GM21717 (cell line): ENCODE results near the gene FBLIM1.

Experiments used
- ATAC-seq: cut with Tn5 transposase; IDR thresholded peaks from one replicate; pipeline ENCODE4 v1.9.1; 2021; ENCODE audit warnings: mild to moderate bottlenecking, moderate library complexity; ENCODE audit not compliant: unreplicated experiment

Gene FBLIM1

DNA sequence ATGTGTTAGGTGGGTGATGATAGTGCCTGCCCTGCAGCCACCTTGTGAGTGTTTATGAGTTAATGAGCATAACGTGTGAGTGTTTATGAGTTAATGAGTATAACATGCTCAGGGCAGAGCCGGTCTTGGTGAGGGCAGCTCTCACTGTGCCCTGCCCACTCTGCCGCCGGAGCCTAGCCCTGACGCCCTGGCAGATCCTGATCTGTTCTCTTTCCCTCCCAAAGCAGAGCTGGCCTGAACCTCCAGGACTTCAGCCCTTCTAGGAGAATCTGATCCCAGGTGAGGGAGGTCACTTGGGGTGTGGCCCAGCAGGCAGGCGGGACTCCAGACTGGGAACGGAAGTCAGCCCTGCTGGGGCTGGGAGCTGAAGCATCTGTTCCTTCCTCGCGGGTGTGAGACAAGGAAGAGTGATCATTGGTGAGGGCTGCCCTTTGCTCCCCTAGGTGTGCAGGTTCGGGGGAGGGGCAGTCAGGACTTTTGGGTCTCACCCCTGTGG is 5.7 kb downstream of the FBLIM1 start:
- no peak for ATAC-seq

DNA sequence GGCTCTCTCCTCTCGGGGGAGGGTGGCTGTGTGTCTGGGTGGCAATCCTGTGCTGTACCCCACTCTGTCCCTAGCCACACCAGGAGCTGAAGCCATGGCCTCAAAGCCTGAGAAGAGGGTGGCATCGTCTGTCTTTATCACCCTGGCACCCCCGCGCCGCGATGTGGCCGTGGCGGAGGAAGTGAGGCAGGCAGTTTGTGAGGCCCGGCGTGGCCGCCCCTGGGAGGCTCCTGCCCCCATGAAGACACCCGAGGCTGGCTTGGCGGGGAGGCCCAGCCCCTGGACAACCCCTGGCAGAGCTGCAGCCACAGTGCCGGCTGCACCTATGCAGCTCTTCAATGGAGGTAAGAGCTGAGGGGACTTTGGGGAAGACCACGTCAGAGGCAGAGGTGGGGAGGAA is 6.3 kb downstream of the FBLIM1 start:
- ATAC-seq = no peak

DNA sequence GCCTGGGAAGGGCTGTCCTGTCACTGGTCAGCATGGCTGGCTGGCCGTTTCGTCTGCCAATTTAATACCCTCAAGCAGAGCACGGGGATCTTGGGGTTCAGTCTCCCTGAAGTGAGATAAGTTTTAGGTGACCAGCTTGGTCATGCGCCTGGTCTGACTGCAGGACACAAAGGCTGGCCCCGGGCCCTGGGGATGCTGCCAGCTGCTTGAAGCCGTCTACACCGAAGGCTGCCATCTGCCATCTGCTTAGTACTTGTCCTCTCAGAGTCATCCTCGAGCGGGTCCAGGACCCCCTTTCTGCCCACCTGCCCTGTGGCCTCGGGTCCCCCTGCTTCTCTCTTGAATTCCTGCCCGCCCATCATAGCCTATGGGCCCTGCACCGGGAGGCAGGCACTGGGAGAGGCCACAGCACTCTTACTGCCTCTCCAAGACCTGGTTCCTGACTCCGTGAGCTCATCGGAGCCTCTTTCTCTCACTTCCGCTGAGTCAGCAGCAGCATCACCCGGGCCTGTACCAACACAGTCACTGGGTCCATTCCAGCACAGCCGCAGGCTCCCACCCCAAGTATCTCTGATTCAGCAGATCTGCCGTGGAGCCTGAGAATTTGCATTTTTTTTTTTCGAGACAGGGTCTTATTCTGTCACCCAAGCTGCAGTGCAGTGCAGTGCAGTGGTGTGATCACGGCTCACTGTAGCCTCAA is 7.0 kb downstream of the FBLIM1 start:
- no peak for ATAC-seq

DNA sequence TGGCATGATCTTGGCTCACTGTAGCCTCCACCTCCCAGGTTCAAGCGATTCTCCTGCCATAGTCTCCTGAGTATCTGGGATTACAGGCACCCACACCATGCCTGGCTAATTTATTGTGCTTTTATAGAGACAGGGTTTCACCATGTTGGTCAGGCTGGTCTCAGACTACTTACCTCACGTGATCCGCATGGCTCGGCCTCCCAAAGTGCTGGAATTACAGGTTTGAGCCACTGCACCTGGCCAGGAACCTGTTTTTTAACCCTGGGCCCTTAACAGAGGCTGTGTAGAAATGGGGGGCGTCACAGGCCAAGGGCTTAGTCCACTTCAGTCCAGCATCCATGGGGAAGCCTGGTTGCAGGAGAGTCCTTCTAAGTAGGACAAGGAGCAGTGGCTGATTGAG is 9.3 kb downstream of the FBLIM1 start:
- no peak for ATAC-seq

DNA sequence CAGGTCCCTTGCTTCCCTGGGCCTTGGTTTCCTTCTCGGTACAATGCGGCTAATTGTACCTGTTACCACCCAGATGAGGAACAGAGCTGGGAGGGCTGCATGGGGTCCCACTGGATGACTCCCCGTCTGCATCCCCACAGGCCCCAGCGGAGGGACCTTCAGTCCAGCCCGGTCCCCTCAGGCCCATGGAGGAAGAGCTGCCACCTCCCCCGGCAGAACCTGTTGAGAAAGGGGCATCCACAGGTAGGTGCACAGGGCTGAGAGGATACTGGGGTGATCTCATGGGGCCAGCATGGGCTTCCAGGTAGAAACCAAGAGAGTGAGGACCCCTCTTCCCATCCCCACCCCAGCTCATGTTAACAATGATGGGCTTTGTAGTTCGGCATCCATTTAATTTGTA is 9.8 kb downstream of the FBLIM1 start:
- ATAC-seq = no peak

DNA sequence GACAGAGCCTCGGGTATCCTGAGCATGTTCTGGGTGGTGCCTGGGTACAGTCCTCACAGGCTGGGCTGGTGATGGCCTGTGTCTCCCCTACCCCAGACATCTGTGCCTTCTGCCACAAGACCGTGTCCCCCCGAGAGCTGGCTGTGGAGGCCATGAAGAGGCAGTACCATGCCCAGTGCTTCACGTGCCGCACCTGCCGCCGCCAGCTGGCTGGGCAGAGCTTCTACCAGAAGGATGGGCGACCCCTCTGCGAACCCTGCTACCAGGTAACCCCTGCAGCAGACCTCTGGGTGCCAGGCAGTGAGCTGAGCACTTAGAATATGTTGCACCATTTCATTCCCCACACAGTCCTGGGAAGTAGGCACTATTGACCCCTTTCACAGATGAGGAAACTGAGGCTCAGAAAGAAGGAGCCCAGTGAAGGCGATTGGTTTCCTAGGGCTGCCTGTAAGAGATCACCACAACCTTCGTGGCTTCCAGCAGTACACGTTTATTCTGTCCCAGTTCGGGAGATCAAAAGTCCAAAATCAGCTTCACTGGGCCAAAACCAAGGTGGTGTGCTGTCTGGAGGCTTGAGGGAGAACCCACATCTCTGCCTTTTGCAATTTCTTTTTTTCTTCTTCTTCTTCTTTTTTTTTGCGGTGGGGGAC is 11.8 kb downstream of the FBLIM1 start:
- ATAC-seq = no peak

DNA sequence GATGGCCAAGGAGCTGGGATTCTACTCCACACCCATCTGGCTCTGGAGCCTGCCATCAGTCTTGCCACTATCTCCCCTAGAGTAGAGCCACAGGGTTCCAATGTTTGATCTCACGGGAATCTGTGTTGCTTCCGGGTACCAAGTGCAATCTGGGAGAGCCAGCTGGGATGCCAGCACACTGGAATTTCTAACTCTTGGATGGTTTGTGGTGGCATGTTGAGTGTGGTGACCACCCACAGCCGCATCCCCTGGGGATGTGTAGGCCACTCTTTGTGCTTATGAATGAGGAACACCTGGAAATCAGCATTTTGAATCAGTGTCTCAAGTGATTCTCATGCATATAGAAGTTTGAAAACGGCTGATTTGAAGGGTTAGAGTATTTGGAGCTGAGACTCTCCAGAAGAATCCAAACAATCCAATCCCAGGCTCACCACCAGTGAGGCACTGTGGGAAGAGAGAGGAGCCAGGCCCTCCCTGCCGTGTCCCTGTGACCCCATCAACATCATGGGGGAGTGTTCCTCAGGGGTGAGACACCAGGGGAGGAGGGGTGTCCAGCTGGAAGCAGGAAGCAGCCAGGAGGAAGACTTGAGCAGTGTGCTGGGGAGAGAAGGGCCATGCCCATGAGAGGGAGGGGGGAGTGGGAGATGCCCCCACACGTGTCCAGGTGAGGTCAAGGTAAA is 13.4 kb downstream of the FBLIM1 start:
- ATAC-seq = no peak

DNA sequence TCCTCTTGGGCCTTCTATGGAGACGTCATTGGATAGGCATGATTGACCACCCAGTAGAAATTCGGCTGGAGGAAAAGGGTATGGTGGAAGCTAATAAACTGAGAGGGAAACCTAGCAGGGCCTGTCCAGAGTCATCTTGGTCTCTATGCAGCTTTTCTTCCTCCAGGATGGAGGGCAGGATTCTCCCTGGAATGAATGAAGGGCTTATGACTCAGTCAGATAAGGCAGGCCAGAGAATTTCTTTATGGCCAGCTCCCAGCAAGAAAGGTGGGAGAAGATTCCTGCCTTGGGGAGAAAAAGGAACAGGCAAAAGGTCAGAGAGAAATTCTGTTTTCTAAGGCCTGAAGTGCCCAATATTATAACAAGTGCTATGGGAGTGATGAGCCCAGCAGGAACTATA is 17.1 kb downstream of the FBLIM1 start:
- ATAC-seq = no peak

DNA sequence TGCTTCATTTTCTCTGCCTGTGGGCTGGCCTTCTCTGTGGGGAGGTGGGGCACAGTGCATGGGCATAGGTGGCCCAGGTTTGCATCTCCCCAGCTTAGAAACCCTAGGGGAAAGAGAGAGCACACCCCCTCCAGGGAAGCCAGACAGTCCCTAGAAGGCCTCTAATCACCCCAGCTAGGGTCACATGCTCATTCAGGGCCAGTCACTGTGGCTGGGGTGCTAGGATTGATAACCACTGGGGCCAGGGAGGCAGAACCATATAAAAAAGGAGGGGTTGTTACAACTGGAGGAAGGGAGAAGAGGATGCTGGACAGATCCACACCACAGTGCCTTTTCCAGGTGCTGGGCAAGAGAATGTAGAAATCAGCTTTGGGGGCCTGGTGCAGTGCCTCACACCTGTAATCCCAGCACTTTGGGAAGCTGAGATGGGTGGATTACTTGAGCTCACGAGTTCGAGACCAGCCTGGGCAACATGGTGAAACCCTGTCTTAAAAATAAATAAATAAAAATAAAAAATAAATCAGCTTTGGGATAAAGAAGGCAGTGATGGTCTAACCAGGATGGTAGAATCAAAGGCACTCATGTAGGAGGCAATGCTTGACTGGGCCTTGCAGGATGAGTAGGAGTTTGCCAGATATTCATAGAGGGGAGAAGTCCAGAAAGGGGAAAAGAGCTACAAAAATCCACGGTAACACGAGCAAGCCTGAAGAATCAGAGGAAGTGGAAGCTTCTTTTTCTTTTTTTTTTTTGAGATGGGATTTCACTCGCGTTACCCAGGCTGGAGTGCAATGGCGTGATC is 19.5 kb downstream of the FBLIM1 start:
- ATAC-seq = no peak

DNA sequence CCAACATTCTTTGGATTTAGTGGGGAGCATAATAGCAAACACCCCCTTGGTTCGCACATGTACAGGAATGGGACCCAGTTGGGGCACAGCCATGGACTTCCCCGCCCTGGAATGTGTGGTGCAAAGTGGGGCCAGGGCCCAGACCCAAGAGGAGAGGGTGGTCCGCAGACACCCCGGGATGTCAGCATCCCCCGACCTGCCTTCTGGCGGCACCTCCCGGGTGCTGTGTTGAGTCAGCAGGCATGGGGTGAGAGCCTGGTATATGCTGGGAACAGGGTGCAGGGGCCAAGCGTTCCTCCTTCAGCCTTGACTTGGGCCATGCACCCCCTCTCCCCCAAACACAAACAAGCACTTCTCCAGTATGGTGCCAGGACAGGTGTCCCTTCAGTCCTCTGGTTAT is 27.1 kb downstream of the FBLIM1 start:
- ATAC-seq = no peak

DNA sequence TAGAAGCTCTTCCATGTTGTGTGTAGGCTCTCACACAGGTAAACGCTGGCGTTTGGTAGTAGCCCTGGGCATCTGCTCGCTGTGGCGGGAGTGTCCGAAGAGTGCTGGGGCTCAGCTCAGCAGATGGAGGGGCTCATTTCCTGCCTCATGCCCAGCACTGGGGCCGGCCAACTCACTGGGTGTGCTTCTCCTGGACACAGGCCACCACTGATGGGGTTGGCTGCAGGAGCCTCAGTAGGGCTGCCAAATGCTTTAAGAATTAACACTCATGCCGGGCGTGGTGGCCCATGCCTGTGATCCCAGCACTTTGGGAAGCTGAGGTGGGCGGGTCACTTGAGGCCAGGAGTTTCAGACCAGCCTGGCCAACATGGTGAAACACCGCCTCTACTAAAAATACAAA is 28.0 kb downstream of the FBLIM1 start:
- ATAC-seq = no peak

DNA sequence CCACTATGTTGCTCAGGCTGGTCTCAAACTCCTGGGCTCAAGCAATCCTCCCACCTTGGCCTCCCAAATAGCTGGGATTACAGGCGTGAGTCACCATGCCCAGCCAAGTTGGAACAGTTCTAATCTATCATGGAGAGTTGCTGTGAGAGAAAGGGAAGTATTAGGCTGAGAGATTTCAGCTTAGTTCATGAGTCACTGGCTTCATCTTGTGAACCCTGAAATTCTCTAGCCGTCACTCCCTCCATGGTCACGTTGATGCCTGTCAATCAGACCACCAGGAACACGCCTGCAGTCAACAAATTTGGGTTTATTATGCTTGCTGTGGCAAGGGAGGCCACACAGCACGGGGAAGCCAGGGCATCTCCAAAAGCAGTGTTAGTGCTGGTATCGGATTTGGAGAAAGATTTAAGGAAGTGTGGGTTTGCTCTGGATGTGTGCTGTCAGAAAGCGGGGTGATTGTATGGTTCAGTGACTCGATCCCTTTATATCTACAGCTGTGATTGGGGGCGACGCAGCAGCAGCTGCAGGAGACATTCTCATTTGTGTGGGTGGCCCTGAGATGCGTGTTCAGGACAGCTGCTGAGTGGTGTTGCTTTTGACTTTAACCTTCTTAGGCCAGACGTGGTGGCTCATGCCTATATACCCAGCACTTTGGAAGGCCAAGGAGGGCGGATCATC is 30.2 kb downstream of the FBLIM1 start:
- ATAC-seq = no peak

DNA sequence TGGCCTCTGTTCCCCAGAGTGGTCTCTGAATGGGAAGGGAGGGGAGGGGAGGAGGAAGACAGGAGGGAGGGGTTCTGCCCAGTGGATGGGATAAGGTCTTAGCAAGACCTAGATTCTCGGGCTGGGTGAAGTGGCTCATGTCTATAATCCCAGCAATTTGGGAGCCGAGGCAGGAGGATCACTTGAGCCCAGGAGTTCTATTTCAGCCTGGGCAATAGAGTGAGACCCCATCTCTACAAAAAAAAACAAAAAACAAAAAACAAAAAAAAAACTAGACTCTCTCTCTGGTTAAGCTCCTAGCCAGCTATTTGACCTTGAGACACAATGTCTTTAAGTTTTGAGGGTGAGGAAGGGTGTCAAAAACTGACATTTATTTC is 37.5 kb downstream of the FBLIM1 start:
- no peak for ATAC-seq

DNA sequence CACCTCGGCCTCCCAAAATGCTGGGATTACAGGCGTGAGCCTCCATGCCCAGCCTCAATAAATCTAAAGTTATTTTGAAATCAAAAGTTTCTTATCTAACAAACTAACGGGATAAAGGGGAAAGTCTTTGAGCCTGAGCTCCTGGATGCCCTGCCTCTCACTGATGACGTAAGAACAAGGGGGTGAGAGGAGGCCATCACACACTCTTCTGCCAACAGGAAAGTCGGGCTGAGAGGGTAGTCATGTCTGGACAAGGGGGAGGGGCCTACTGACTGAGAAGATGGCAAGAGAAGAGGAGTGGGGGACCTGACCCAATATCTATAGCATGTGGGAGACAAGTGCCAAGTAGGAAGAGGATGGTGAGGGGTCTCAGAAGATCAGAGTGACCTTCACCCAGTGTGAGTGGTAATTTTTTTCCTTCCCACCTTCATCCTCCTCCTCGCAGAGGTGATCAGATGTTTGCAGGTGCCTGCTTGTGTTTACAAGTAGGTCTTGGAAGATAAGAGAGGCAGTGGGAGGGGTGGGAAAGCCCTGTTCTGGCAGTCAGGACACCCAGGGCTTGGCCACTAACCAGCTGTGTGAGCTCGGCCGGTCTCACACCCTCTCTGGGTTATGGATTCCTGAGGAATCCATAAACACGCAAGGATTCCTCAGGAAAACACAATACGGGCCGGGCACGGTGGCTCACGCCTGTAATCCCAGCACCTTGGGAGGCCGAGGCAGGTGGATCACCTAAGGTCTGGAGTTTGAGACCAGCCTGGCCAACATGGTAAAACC is 39.2 kb downstream of the FBLIM1 start:
- ATAC-seq = no peak

DNA sequence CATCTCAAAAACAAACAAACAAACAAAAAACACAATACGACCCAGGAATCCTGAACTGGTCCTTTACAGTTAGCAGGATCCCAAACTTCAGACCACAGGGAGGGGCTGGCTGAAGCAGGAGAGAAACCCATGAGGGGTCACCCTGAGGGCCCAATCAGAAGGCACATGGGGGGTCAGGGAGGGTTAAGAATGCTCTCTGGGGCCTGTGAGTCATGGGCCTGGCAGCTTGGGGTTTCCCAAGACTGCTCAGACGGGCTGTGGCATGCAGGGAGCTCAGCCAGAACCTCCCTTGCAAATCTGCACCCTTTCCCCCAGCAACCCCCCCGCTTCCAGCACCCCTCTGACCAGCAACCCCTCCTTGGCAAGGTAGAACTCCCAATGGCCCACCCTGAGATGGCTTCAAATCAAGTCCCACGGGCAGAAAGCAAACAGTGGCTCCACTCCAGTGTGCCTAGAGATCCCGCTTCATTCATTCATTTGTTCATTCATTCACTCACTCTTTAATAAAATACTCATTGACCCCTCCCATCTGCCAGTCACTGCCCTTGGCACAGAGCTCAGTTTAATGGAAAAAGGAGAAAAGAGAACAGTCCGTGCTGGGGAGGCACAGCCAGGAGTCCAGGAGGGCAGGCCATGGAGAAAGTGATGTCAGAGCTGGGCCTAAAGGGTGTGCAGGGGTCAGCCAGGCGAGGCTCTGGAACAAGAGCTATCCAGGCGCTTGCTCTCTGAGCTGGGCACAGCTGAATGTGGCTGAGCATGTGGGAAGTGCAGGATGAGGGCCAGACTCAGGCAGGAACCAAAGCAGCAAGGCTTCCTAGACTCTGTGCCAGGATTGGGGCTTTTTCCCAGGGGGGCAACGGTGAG is 40.6 kb downstream of the FBLIM1 start:
- ATAC-seq = no peak

DNA sequence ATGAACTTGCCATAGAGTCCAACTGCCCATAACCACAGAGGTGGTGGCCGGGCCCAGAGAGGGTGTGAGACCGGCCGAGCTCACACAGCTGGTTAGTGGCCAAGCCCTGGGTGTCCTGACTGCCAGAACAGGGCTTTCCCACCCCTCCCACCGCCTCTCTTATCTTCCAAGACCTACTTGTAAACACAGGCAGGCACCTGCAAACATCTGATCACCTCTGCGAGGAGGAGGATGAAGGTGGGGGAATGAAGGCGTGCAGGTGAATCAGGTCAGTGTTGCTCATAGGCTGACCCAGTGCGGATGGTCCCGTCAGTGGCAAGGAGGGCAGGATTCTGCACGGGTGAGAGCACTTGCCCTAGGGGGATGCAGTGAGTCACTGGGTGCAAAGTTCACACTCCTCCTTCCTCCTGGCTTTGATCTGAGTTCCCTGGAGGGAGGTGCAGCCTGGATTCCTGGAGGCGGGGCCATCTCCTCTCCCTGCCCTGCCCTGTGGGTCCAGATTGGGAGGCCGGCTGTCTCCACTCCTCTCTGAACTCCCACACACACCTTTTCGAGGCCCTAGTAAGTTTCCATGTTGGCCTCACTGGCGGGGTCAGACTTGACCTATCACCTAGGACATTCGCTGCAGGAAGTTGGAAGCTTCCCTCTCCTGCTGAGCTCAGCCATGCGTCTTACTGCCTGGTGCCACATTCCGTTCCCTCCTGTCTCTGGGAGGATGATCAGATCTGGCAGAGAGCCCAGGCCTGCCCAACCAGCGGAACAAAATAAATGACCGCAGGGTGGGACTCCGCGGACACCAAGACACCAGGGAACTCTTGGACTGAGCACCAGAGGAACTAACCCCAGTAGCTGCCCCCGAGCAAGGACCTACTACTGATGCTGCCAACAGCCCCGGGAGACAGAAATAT is 41.6 kb downstream of the FBLIM1 start:
- ATAC-seq = no peak

DNA sequence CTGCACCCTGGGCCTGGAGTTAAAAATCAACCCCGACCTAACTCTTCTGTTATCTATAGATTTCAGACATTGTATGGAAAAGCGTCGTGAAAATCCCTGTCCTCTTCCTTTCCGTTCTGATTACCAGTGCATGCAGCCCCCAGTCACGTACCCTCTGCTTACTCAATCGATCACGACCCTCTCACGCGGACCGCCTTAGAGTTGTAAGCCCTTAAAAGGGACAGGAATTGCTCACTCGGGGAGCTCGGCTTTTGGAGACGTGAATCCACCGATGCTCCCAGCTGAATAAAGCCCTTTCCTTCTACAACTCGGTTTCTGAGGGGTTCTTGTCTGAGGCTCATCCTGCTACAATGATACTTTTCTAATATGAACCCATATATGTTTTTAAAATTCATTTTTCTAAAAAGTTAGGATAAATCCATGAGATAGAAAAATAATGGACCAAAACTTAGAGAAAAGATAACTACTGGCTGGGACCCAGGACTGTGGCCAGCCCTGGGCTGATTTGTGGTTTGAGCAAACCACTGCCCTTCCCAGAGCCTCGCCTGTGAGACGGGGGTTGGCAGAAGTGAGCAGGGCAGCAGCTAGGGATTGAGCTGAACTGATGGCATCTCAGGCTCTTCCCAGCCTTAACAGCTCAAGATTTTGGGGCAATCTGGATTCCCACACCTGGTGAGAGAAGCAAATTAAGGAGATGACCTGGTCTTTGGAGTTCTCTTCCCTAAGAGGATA is 43.8 kb downstream of the FBLIM1 start:
- no peak for ATAC-seq
